BLaER1 treated with 17β-estradiol and CSF1 and Interleukin-3, amounts not matched to agents 10 nM and 100 nM (cell line): ENCODE measurements around the gene EPB41L5.
"Not testable (repeated sequence)": the region's sequence is repeated elsewhere in the genome, so short reads cannot be mapped to it uniquely, and the experiment has no call there.

Experiments used
- H3K27ac ChIP-seq, 11 experiments: shearing (Covaris generic); formaldehyde crosslinking; 2 replicates each; pipeline ENCODE4 v1.8.1; 2022
- H3K27me3 ChIP-seq, 11 experiments: shearing (Covaris generic); formaldehyde crosslinking; 2 replicates each; pipeline ENCODE4 v1.8.1; 2022
- H3K36me3 ChIP-seq, 11 experiments: shearing (Covaris generic); formaldehyde crosslinking; 2 replicates each; pipeline ENCODE4 v1.8.1; 2022
- H3K4me1 ChIP-seq, 10 experiments: shearing (Covaris generic); formaldehyde crosslinking; 2 replicates each; pipeline ENCODE4 v1.8.1; 2022
- H3K4me2 ChIP-seq, 11 experiments: shearing (Covaris generic); formaldehyde crosslinking; 2 replicates each; pipeline ENCODE4 v1.8.1; 2022
- H3K4me3 ChIP-seq, 10 experiments: shearing (Covaris generic); formaldehyde crosslinking; 2 replicates each; pipeline ENCODE4 v1.8.1; 2022
- H3K9ac ChIP-seq, 11 experiments: shearing (Covaris generic); formaldehyde crosslinking; 2 replicates each; pipeline ENCODE4 v1.8.1; 2022
- H3K9me3 ChIP-seq, 11 experiments: shearing (Covaris generic); formaldehyde crosslinking; replicated peaks in 1 of 11; 2 replicates each; pipeline ENCODE4 v1.8.1; 2022
- H4K20me1 ChIP-seq, 11 experiments: shearing (Covaris generic); formaldehyde crosslinking; 2 replicates each; pipeline ENCODE4 v1.8.1; 2022
- Cebpa-rat ChIP-seq, 11 experiments: shearing (Covaris generic); IDR thresholded peaks; 2 replicates each; pipeline ENCODE4 v1.8.1; 2022

Gene EPB41L5

GRCh38 chr2:120111193-120111592, 98.3 kb downstream of the EPB41L5 start:
- no peaks in the 10 kb centered on the region for H3K9me3 ChIP-seq

GRCh38 chr2:120118018-120118417, 105.1 kb downstream of the EPB41L5 start:
- Histone ChIP-seq H3K4me3 (no peak overlapping the region), H3K9ac (no peak overlapping the region), H3K27me3 (peaks cover 0 to 6% (median 0%) of the 10 kb centered on the region in 11 experiments; a peak in 2 of 22 replicates), H3K27ac (no peak overlapping the region), H3K9me3 (peaks cover 6 to 14% (median 10%) of the 10 kb centered on the region in 11 experiments; a peak in 17 of 22 replicates), H3K4me2 (no peak overlapping the region), H3K36me3 (peaks cover 0 to 9% (median 5%) of the 10 kb centered on the region in 11 experiments; a peak in 8 of 22 replicates), H4K20me1 (no peaks in the 10 kb centered on the region), H3K4me1 (no peaks in the 10 kb centered on the region)
- no peak for TF ChIP-seq Cebpa-rat (IDR thresholded peaks at IDR 0.05)

More at GRCh38 chr2:120111193-120111592, 98.3 kb downstream of the EPB41L5 start:
- peaks cover 15 to 35% (median 19%) of the 10 kb centered on the region in 10 experiments for H3K4me1 ChIP-seq
- H3K27ac ChIP-seq, result no peak overlapping the region
- peaks cover 0 to 33% (median 0%) of the 10 kb centered on the region in 11 experiments; a peak in 4 of 22 replicates for H3K27me3 ChIP-seq
- H3K9ac ChIP-seq, result no peak overlapping the region
- H4K20me1 ChIP-seq, result no peaks in the 10 kb centered on the region
- 0 out of 22 replicates have a peak, but pooled peaks cover 0 to 2% (median 0%) of the 10 kb centered on the region in 11 experiments for H3K36me3 ChIP-seq
- H3K4me3 ChIP-seq, result no peak overlapping the region
- no peak for TF ChIP-seq Cebpa-rat (IDR thresholded peaks at IDR 0.05)
- peak overlapping the region in 3 of 11 experiments; percentile 25 to 38 (median 28); a peak in 5 of 22 replicates for H3K4me2 ChIP-seq

DNA sequence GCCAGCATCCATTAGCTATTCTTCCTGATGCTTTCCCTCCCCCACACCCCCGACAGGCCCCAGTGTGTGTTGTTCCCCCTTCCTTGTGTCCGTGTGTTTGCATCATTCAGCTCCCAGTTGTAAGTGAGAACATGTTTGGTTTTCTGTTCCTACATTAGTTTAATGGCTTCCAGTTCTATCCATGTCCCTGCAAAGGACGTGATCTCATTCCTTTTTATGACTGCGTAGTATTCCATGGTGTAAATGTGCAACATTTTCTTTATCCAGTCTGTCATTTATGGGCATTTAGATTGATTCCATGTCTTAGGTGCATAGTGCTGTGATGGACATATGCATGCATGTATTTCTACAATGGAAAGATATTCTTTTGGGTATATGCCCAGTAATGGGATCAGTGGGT, 105.6 kb downstream of the EPB41L5 start:
- Histone ChIP-seq H4K20me1 (no peaks in the 10 kb centered on the region), H3K4me1 (no peaks in the 10 kb centered on the region), H3K9me3 (peaks cover 6 to 14% (median 10%) of the 10 kb centered on the region in 11 experiments; a peak in 17 of 22 replicates), H3K4me3 (no peak overlapping the region), H3K36me3 (peaks cover 0 to 9% (median 5%) of the 10 kb centered on the region in 11 experiments; a peak in 8 of 22 replicates), H3K9ac (no peak overlapping the region), H3K27me3 (peaks cover 0 to 2% (median 0%) of the 10 kb centered on the region in 11 experiments; a peak in 1 of 22 replicates), H3K27ac (no peak overlapping the region), H3K4me2 (no peak overlapping the region)
- no peak for TF ChIP-seq Cebpa-rat (IDR thresholded peaks at IDR 0.05)

GRCh38 chr2:120121337-120121736, 108.5 kb downstream of the EPB41L5 start:
- H3K4me3 ChIP-seq, H3K36me3 ChIP-seq, H3K27me3 ChIP-seq, H4K20me1 ChIP-seq, H3K4me1 ChIP-seq, H3K9ac ChIP-seq, H3K27ac ChIP-seq, H3K4me2 ChIP-seq: not testable (repeated sequence)
- H3K9me3 ChIP-seq, result peaks cover 6 to 14% (median 10%) of the 10 kb centered on the region in 11 experiments; a peak in 17 of 22 replicates

DNA sequence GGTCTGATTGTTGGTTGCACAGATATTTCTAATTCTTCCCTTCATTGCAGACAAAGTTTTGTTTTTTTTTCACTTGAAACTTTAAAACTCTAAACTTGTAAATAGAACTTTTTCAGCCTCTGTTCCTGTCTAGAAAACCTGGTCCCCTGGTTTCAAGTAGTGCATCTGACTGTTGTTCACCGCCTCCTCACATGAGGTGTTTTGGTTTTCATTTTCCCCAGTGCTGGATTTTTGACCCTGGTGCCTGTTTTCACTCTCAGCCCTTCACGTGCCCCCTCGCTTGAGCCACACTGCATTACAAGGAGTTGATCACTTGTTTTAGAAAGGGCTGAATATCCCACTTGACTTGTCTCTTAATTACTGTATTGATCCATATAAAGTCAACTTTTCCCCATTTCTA, 110.2 kb downstream of the EPB41L5 start:
- no peak overlapping the region for H3K4me3 ChIP-seq
- no peak overlapping the region for H3K4me2 ChIP-seq
- H3K27me3 ChIP-seq, result no peaks in the 10 kb centered on the region
- H3K9ac ChIP-seq, result no peak overlapping the region
- TF ChIP-seq Cebpa-rat (IDR thresholded peaks at IDR 0.05), result no peak
- peaks cover 0 to 9% (median 5%) of the 10 kb centered on the region in 11 experiments; a peak in 8 of 22 replicates for H3K36me3 ChIP-seq
- H4K20me1 ChIP-seq, result no peaks in the 10 kb centered on the region
- no peak overlapping the region for H3K27ac ChIP-seq
- H3K4me1 ChIP-seq, result no peaks in the 10 kb centered on the region
- peaks cover 6 to 14% (median 10%) of the 10 kb centered on the region in 11 experiments; a peak in 17 of 22 replicates for H3K9me3 ChIP-seq

DNA sequence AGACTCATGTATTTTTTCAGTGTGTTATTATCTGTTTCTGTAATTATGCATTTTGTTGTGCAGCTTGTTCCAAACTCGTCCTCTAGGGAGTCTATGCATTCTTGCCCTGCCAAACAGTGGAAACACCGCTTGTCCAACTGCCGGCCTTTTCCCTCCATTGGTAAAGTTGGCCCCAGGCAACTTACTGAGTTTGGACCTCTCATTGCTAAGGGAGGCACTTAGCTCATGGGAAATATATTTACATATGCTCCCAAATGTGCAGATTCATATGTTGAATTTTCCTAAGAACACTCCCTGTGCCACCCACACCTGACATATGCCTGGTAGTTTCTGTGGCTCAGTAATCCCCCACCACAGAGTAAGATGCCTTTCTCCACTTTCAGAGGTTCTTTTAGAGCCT, 112.3 kb downstream of the EPB41L5 start:
- Histone ChIP-seq H3K27me3 (no peaks in the 10 kb centered on the region), H4K20me1 (no peaks in the 10 kb centered on the region)
- no peak for TF ChIP-seq Cebpa-rat (IDR thresholded peaks at IDR 0.05)

GRCh38 chr2:120128216-120128615, 115.3 kb downstream of the EPB41L5 start:
- no peak overlapping the region for H3K4me2 ChIP-seq
- no peaks in the 10 kb centered on the region for H3K27me3 ChIP-seq
- no peak overlapping the region for H3K4me3 ChIP-seq
- H3K9ac ChIP-seq, result no peak overlapping the region
- no peak overlapping the region for H3K27ac ChIP-seq
- H3K4me1 ChIP-seq, result no peaks in the 10 kb centered on the region
- H4K20me1 ChIP-seq, result no peaks in the 10 kb centered on the region
- H3K9me3 ChIP-seq, result peaks cover 0 to 3% (median under 1%) of the 10 kb centered on the region in 11 experiments; a peak in 7 of 22 replicates
- no peak for TF ChIP-seq Cebpa-rat (IDR thresholded peaks at IDR 0.05)
- H3K36me3 ChIP-seq, result peaks cover under 1 to 21% (median 7%) of the 10 kb centered on the region in 11 experiments; a peak in 17 of 22 replicates

More for the DNA sequence above, 112.3 kb downstream of the EPB41L5 start:
- Histone ChIP-seq H3K9ac (no peak overlapping the region), H3K4me3 (no peak overlapping the region), H3K27ac (no peak overlapping the region), H3K4me2 (no peak overlapping the region), H3K36me3 (peaks cover 0 to 5% (median 0%) of the 10 kb centered on the region in 11 experiments; a peak in 2 of 22 replicates), H3K9me3 (peaks cover 0 to 7% (median 0%) of the 10 kb centered on the region in 11 experiments; a peak in 4 of 22 replicates), H3K4me1 (no peaks in the 10 kb centered on the region)

GRCh38 chr2:120132190-120132589, 119.3 kb downstream of the EPB41L5 start:
- no peak for TF ChIP-seq Cebpa-rat (IDR thresholded peaks at IDR 0.05)
- Histone ChIP-seq H3K4me2 (no peak overlapping the region), H3K4me3 (no peak overlapping the region), H3K9me3 (peaks cover 22 to 30% (median 25%) of the 10 kb centered on the region in 11 experiments), H3K9ac (no peak overlapping the region), H3K4me1 (no peaks in the 10 kb centered on the region), H3K27ac (no peak overlapping the region), H3K36me3 (peaks cover 17 to 45% (median 30%) of the 10 kb centered on the region in 11 experiments), H3K27me3 (no peaks in the 10 kb centered on the region), H4K20me1 (no peaks in the 10 kb centered on the region)

GRCh38 chr2:120132691-120133090, 119.8 kb downstream of the EPB41L5 start:
- TF ChIP-seq Cebpa-rat (IDR thresholded peaks at IDR 0.05), result no peak
- H3K36me3 ChIP-seq, result peaks cover 17 to 45% (median 30%) of the 10 kb centered on the region in 11 experiments
- no peak overlapping the region for H3K4me3 ChIP-seq
- H4K20me1 ChIP-seq, result no peaks in the 10 kb centered on the region
- H3K9me3 ChIP-seq, result peaks cover 22 to 30% (median 25%) of the 10 kb centered on the region in 11 experiments
- H3K27me3 ChIP-seq, result no peaks in the 10 kb centered on the region
- no peaks in the 10 kb centered on the region for H3K4me1 ChIP-seq
- no peak overlapping the region for H3K4me2 ChIP-seq
- no peak overlapping the region for H3K27ac ChIP-seq
- no peak overlapping the region for H3K9ac ChIP-seq
